ELF-1 (cell line): ENCODE data around the gene ESD.
"Not testable (repeated sequence)": the region's sequence is repeated elsewhere in the genome, so short reads cannot be mapped to it uniquely, and the experiment has no call there.

Experiments
- DNase-seq: peaks from one replicate; pipeline ENCODE4 v3.0.0-alpha.2; 2016; ENCODE audit warnings: low read depth, low spot score

The ESD gene

DNA sequence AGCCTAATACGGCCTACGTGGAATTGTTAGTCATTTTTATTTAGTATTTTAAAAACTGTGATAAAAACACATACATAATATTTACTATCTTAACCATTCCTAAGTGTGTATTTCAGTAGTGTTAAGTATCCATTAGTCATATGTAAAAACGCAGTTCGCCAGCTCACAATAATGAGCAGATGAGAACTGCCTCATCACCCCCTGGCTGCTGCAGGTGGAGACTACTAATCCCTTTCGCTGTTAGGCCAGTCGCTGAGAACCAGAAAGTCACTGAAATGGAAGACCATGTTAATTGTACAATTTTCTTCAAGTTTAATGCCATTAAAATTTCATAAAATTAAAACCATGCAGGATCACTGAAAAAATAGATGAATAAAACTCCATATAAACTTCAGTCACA, 1.6 kb downstream of the ESD start:
- DNase-seq = no peak

DNA sequence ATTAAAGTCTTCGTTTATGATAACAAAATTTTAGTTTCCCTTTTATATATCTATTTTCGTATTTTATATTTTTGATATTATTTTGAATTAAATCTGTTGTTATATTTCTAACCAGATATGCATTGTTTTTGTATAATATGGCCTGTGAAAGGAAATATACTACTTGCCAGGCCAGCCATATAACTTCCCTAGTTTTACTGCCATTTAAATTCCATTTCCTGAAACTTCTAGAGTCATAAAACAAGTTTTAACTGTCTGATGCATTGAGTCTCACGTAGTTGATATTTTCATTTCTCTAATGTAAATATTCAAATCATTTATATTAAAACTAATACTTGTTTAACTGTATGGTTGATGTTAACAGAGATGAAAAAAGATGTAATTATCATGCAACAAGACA, 13.5 kb downstream of the ESD start:
- DNase-seq = no peak

DNA sequence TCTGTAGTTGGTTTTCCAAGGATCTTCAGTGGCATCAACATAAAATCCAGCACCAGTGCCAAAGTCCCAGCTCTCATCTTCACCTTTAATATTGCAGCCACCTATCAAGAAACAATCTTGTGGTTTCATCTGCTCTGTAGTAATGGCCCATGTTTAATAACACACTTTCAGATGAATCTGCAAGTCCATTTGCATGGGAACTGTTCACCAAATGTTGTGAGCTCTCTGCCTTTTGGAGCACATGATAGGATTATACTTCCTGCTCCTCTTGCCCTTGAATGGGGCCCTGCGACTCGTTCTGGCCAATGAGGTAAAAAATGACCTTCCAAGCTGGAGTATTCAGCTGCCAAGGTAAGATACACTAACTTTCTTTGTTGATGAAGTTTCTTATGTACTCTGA, 14.3 kb downstream of the ESD start:
- no peak for DNase-seq

DNA sequence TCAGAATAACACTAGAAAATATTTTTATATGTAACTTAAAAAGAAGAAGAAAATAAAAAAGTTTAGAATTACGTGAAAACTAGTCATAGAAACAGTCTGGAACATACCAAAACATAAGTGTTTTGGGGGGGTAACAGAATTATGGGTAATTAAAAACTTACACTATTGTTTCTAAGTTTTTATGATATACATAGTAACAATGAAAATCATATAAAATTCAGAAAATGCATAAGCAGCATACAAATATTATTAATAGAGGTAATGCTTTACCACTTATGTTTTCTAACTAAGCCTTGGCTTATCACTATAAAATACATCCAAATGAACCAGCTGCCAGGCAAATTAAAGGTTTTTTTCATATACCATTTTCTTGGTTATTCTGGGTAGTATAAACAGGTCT, 14.9 kb downstream of the ESD start:
- no peak for DNase-seq

DNA sequence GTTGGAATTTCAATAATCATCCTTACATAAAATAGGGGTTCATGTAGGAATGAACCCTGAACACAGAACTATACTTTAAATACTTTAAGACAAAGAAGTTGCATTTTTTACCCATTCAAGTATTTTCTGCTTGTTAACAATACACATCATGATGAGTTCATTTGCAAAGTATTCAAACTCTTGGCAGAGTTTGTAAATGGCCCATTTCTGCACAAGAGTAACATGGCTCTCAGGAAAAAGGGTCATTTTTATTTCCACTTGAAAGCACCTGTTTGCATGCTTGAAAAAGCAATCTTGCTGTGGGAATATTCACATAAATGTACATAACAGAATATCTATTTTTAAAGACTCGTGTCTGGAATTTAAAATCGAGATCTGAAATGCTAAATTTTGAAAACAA, 18.1 kb downstream of the ESD start:
- no peak for DNase-seq

DNA sequence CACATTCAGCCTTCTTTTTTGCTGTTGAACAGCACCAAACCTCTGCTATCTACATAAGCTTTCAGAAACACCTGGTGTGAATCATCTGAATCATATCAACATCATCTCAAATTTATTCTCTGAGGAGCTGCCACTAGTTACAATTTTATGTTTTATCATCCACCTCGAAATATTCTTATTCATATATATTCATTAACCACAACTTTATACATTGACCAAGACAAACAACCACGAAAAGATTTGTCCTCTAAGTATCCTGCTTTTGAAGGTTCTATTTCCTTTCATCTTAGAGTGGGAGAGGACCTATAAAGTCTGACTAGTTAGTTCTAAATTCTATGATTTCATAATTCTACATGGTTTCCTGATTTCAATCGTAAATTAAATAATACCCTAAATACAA, 18.9 kb downstream of the ESD start:
- no peak for DNase-seq

DNA sequence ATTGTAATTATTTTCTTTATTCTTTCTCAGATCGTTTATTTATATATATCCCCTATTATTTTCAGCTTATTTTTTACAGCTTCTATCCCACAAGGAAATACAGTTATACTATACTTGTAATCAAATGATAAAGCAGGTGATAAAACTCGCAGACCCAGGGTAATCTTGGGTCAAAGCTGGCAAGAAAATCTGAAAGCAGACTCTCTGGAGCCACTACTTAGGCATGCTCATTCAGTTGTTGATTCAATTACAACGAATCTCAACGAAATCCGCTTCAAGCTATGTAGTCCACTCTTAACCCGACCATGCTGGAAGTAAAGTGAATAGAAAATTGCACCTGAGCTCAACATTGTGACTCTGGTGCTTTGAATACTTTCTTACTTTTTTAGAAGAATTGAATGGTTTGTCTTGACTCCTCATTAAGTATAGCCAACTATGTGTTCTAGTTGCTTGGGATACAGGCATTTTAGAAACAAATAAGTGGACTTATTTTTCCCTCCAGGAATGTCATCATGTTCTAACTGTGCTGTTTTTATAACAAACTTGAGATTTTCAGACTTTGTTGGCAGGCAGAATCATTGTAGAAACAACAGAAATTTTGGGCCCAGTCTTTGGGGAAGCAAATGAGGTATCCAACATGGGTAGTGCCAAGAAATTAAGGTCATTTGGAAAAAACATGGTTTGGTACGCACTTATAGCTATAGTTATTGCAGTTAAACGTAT, 21.4 kb downstream of the ESD start:
- no peak for DNase-seq

DNA sequence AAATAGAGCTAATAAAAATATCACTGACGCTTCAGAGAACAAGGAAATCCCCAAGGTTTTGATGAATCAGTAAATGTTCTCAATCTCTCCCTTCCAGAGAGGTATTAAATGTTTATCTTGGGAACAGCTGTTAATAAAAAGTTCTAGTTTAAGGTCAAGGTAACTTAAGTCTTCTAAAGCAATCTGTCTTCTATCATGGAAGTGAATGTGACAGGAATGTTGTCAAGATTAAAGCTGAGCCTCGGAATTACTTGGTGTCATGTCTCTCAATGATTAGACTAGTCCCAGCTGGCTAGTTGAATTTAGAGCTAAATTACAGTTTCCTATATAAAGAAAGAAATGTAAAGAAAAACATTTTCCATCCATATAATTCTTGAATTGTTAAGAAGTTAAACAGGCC, 23.4 kb downstream of the ESD start:
- no peak for DNase-seq

DNA sequence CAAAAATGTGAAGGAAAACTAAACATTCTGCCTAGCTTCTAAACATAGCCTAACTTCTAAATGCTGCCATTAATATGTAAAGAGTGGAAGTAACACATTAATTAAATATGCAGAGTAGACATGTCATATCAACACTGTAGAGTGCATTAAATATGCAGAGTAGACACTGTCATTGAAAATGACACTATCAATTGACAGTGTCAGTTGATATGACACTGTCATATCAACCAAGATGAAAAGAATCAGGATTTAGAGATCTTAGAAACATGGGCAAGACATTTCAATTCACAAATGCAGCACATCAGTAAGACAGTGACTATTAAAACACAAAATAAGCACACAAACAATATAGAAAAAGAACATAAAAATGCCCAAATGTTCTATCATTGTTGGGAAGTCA, 25.3 kb downstream of the ESD start:
- DNase-seq = no peak

DNA sequence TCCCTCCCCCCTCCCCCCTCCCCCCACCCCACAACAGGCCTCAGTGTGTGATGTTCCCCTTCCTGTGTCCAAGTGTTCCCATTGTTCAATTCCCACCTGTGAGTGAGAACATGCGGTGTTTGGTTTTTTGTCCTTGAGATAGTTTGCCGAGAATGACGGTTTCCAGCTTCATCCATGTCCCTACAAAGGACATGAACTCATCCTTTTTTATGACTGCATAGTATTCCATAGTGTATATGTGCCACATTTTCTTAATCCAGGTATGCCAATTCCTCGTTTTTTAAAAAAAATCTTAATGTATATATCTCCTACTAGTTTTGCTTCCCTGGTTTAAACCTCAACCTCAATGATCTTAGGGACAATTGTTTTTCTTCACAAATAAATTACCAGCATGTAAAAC, 27.0 kb downstream of the ESD start:
- not testable (repeated sequence) for DNase-seq

DNA sequence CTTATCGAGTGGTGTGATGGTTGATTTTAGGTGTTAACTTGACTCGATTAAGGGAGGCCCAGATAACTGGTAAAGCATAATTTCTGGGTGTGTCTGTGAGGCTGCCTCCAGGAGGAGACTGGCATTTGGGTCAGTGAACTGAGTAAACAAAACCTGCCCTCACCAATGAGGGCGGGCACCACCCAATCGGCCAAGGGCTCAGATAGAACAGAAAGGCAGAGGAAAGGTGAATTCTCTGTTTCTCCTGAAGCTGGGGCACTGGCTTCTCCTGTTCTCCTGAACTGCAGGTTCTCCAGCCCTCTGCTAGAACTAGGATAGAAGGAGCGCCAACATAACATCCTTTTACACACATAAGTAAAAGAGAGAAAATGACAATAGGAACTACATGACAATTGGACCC, 35.1 kb downstream of the ESD start:
- DNase-seq = no peak

DNA sequence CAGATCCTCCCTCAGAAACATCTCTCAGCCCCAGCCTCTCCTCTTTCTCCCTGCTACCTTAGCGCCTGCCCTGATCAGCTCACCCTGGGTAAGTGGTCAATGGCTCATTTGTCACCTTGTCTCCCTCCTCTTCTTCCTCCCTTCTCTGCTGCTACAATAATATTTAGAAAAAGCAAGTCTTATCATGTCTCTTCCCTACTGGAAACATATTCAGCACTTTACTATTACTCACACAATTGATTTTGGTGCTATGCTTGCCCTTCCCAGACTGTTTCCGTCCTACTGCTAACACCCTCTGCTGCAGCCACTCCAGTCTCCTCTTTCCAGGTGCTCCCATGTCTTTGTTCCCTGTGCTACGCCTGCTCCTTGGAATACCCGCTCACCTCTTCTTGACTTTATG, 35.8 kb downstream of the ESD start:
- no peak for DNase-seq

DNA sequence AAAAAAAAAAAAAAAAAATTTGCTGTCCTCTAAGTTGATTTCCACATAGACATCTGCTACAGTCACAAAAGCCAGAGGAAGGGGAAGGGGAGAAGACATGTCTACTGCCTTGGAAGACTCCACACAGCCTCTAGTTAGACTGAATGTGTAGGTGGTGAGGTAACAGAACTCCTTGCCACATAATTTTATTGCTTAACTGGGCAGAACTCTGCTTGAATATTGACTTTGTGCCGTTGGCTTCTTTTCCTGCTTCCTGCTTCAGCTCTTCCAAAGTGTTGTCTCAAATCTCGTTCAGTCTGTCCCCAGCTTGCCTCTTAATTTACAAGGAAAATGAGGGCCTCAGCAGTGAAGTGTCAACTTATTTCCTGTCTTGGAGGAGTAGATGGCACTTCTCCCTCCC, 37.1 kb downstream of the ESD start:
- no peak for DNase-seq

DNA sequence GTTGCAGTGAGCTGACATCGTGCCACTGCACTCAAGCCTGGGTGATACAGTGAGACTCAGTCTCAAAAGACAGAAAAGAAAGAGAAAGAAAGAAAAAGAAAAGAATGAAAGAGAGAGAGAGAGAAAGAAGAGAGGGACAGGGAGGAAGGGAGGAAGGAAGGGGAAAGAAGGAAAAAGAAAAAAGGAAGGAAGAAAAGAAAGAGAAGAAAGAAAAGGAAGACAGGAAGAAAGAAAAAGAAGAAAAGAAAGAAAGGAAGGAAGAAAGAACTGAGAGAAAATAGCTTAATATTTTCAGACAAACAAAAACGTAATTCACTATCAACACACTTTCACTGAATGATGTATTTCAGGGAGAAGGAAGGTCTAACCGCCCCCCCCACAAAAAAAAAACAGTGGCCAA, 39.3 kb downstream of the ESD start:
- no peak for DNase-seq

DNA sequence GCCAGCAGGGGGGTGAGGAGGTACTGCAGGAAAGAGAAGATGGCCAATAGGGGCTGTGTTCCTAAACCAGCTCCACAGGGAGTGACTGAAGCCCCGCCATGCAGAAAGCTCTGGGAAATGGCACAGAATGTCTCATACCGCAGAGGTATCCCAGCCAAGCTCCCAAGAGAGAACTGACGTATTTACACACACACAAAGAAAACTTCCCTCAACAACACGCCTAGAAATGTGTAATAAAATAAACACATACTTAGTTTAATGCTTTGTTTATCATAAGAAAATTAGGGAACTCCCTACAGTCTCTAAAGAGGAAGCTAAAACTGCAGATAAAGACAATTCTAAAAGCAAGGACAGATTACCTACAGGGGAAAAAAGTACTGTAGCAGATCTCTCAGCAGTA, 40.0 kb downstream of the ESD start:
- no peak for DNase-seq

DNA sequence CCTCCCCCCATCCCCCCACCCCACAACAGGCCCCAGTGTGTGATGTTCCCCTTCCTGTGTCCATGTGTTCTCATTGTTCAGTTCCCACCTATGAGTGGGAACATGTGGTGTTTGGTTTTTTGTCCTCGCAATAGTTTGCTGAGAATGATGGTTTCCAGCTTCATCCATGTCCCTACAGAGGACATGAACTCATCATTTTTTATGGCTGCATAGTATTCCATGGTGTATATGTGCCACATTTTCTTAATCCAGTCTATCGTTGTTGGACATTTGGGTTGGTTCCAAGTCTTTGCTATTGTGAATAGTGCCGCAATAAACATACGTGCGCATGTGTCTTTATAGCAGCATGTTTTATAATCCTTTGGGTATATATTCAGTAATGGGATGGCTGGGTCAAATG, 41.5 kb downstream of the ESD start:
- not testable (repeated sequence) for DNase-seq

DNA sequence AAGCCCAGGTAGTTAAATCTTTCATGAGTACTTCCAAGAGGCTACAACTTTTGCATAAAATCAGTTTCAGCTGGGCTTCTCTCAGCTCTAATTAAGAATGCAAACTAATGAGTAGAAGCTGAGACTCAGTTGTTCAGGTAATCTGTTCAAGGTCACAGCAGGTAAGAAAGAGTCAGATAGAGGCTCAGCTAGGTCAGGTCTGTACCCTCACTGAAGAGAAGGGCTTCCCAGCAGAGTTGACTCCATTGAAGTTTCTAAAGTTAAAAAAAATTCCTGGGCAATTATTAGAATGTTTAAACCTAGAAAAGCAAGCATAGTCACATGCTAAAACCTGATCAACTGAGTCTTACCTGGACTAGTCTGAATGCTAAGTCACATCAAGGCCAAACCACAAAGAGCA, 42.1 kb downstream of the ESD start:
- no peak for DNase-seq

DNA sequence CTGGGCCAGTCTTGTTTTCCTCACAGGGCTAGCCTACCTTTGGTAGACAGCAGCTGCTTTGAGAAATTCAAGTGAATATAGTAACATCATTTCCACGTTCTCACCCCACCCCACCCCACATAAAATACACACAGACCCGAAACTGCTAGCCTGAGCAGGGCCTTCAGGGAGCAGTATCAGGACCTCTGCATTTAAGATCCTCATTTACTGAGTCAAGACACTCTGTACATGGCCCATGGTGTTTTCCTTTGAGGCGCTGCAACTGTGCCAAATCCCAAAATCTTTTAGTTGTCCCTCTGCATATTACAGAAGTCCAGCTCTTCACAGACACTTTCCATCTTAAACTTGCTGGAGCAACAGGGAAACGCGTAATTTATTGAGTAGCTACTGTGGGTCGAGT, 43.0 kb downstream of the ESD start:
- no peak for DNase-seq

DNA sequence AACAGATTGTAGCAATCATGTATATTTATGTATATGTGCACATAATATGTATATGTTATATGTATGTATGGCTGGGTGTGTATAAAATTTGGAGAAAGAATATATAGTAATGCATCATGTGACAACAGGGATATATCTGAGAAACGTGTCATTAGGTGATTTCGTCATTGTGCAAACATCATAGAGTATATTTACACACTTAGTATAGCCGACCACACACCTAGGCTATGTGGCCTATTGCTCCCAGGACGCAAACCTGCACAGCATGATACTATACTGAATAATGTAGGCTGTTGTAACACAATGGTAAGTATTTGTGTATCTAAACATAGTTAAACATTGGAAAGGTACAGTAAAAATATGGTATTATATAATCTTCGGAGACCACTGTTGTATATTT, 43.8 kb downstream of the ESD start:
- no peak for DNase-seq

DNA sequence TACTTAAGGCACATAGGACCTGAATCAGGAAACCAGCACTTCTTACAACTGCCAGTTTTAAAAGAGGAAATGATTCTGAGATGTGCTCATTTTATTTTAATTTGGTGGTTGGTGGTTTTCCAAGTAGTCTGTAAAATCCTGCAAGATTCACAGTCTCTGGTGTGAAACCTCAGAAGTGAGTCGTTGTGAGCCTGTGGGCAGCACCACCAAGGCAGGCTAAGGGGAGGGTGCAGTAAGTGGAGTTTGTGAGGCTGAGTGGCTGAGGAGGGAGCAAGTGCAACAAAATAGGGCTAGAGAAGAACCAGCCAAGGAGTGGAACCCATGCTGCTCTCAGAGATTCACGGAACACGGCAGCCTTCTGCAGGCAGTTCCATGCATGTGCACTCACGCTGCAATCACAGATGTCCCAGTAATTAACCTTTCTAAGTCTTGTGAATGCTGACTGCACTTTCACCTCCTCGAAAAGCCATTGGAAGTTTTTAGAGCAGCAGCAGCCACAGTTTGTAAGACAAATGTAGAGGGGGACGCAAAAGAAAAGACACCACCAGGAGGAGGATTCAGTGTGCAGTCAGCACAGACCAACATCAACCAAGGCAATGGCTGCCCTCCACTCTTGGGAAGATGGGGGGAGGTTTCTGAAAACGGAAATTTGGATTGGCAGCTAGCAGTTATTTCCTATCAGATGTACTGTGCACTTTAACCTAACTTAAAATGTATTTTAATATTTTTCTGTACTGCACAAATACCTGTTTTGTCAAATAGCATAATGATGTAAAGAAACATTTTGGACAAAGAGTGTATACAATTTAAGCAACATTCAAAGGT, 44.9 kb downstream of the ESD start:
- DNase-seq = no peak

DNA sequence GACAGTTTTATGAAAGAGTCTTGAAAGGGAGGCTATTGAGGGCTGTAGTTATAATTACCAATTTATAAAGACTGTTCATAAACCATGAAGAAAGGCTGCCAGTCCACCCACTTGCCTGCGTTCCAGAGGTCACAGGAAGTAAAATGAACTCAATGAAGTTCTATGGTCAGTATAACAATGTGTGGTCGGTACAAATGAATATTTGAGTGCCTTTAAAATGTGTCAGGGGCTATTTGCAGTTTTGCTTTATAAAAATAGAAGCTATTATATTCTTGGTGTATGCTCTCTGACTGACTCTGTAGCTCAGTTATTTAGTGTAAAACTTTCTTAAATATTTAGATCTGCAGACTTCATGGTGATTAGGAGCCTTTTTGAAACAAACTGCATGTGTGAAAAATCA, 47.0 kb downstream of the ESD start:
- no peak for DNase-seq

DNA sequence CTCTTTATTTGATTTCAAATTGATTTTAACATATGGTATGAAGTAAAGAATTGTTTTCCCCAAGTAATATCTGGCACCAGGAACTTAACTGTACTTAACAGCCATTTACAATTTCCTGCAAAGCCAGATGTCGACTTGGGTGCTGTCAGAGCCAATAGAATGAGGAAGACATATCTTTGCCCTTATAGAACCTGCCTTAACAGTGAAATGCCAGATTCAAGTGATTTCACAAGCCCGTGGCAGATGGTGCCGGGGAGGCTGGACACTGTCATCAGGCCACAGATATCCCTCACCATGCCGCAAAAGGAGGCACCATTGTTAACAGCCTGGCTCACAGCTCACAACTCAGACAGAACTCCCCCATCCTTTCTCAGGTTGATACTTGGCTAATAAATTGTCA, 48.7 kb downstream of the ESD start:
- DNase-seq = no peak

DNA sequence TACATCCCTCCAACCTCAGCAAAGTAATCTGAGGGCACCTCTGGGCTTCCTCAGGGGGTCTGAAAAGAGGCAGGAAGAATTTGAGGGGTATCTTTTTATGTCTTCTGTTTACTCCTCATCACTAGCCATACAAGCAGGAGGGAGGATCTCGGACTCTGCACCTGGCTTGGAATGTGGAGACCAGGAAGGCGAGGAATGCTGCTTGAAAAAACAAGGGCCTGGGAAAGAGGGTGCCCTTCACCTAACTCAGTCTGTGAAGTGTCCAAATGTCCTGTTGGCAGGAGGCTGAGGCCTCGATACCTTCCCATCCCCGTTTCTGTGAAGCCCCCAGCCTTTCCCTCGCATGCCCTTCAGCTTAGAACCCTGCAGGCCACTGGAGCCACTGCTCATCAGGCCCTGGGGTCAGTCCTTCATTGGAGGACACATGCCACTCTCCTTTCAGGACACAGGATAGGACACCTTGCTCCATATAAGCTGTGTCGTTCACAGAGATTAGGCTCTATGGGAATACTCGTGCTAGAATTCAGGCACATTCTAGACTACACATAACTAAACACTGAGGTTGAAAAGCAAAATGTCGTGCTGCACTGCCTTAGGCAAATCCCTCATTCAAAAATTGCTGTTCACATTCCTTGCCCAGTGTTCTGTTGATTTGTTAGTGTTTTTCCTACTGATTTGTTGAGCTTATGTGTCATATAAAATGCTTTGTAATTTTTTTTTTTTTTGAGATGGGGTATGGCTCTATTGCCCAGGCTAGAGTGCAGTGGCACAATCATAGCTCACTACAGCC, 49.7 kb downstream of the ESD start:
- no peak for DNase-seq
